D721Med (cell line): Measurements from ENCODE around the gene KLHDC9.

Source experiments
- DNase-seq: peaks from one replicate; pipeline ENCODE4 v3.0.0; 2011; ENCODE audit warnings: low spot score; ENCODE audit not compliant: insufficient read length
- FAIRE-seq: peaks from 2 replicates; lab custom pipeline; 2011; peaks lifted over from hg19 to GRCh38; lab: Jason Lieb, UNC
- CTCF ChIP-seq: IDR thresholded peaks from 2 replicates; pipeline ENCODE4 v1.5.1; 2012; ENCODE audit warnings: mild to moderate bottlenecking, control low read depth; ENCODE audit not compliant: insufficient read depth; ENCODE audit errors: missing control alignments

The KLHDC9 gene

GRCh38 chr1:161070761-161071160 lies 27.4 kb upstream of the KLHDC9 start:
- TF ChIP-seq CTCF = no peak
- DNase-seq = no peak
- no peak for FAIRE-seq

GRCh38 chr1:161071886-161072371 lies 26.2 kb upstream of the KLHDC9 start:
- DNase-seq = no peak
- TF ChIP-seq CTCF = peak; percentile 55
- FAIRE-seq = no peak

- no peak for DNase-seq
- no peak for FAIRE-seq
- TF ChIP-seq CTCF = no peak
Observed at GRCh38 chr1:161072751-161073449, 25.3 kb upstream of the KLHDC9 start.

GRCh38 chr1:161073474-161074121 lies 24.6 kb upstream of the KLHDC9 start:
- no peak for FAIRE-seq
- no peak for TF ChIP-seq CTCF
- no peak for DNase-seq

GRCh38 chr1:161074676-161075368 lies 23.3 kb upstream of the KLHDC9 start:
- DNase-seq = no peak
- no peak for FAIRE-seq

GRCh38 chr1:161076410-161076809 lies 21.8 kb upstream of the KLHDC9 start:
- TF ChIP-seq CTCF = no peak
- FAIRE-seq (no peak), DNase-seq (no peak)

More at GRCh38 chr1:161074676-161075368, 23.3 kb upstream of the KLHDC9 start:
- TF ChIP-seq CTCF = no peak
